NCI-H2107 treated with DMSO at 0.1 percent for 48 hours (cell line): ENCODE data around the gene TSPAN31.
"Not testable (repeated sequence)": the region's sequence is repeated elsewhere in the genome, so short reads cannot be mapped to it uniquely, and the experiment has no call there.

ENCODE experiments used
- DNase-seq: peaks from one replicate; lab custom pipeline; 2025; ENCODE audit not compliant: unreplicated experiment; lab: John Stamatoyannopoulos, UW

TSPAN31 gene

GRCh38 chr12:57744777-57745484 lies at the start of gene TSPAN31:
TSPAN31 (plus strand) TSS chr12:57745039; CDS start chr12:57745155, 116 bp downstream.
- DNase-seq = peak; percentile 99

- DNase-seq = no peak
Measured at GRCh38 chr12:57695770-57696432, 48.9 kb upstream of the TSPAN31 start.

- no peak for DNase-seq
Measured at GRCh38 chr12:57697076-57697475, 47.8 kb upstream of the TSPAN31 start.

- DNase-seq = no peak
Measured at GRCh38 chr12:57698414-57698813, 46.4 kb upstream of the TSPAN31 start.

GRCh38 chr12:57700317-57700716 lies 44.5 kb upstream of the TSPAN31 start:
- no peak for DNase-seq

GRCh38 chr12:57707250-57707649 lies 37.6 kb upstream of the TSPAN31 start:
- no peak for DNase-seq

GRCh38 chr12:57708296-57708695 lies 36.5 kb upstream of the TSPAN31 start:
- DNase-seq = no peak

- DNase-seq = no peak
Measured at GRCh38 chr12:57712701-57713100, 32.1 kb upstream of the TSPAN31 start.

GRCh38 chr12:57713209-57713608 lies 31.6 kb upstream of the TSPAN31 start:
- DNase-seq = no peak

GRCh38 chr12:57715036-57715748 lies 29.6 kb upstream of the TSPAN31 start:
- not testable (repeated sequence) for DNase-seq

- DNase-seq = no peak
Measured at GRCh38 chr12:57715786-57716185, 29.1 kb upstream of the TSPAN31 start.

- no peak for DNase-seq
Measured at GRCh38 chr12:57716305-57716704, 28.5 kb upstream of the TSPAN31 start.

- DNase-seq = no peak
Measured at GRCh38 chr12:57717131-57717530, 27.7 kb upstream of the TSPAN31 start.

- no peak for DNase-seq
Measured at GRCh38 chr12:57717846-57718640, 26.8 kb upstream of the TSPAN31 start.

- DNase-seq = no peak
Measured at GRCh38 chr12:57718641-57719528, 26.0 kb upstream of the TSPAN31 start.

- no peak for DNase-seq
Measured at GRCh38 chr12:57719777-57720605, 24.8 kb upstream of the TSPAN31 start.

- no peak for DNase-seq
Measured at GRCh38 chr12:57720606-57721595, 23.9 kb upstream of the TSPAN31 start.
